ENCODE data around the gene AKAIN1. TPM values are rescaled to one million over a fixed set of nuclear protein-coding genes. Genes with fewer than 3 reads are reported as not detected.

Gene AKAIN1
- total RNA-seq, 2 experiments from 2014 or later, result not detected

Other genes starting within 250 kb of the AKAIN1 start
- 10 to 100 TPM; 22.6 to 23.8 TPM for gene ZBTB14, start 98.5 kb upstream of the AKAIN1 start, total RNA-seq